Fibroblast of skin of scalp (primary cell): ENCODE measurements around the gene COL18A1.

Experiments
- DNase-seq: peaks from one replicate; pipeline ENCODE4 v3.0.0-alpha.2; 2013

Gene COL18A1

DNA sequence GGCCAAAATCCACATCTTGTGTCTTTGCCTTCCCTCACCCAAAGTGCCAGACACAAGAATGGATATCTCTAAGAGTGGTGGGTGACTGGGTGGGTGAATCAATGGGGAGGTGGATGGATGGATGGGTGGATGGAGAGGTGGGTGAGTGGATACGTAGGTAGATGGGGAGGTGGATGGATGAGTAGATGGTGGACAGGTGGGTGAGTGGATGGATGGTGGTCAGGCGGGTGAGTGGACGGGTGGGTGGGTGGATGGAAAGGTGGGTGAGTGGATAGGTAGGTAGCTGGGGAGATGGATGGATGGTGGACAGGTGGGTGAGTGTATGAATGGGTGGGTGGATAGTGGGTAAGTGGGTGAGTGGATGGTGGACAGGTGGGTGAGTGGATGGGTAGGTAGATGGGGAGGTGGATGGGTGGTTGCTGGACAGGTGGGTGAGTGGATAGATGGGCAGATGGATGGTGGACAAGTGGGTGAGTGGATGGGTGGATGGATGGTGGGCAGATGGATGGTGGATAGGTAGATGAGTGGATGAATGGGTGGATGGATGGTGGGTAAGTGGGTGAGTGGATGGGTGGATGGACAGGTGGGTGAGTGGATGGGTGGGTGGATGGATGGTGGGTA, 103.0 kb downstream of the COL18A1 start:
- no peak for DNase-seq

DNA sequence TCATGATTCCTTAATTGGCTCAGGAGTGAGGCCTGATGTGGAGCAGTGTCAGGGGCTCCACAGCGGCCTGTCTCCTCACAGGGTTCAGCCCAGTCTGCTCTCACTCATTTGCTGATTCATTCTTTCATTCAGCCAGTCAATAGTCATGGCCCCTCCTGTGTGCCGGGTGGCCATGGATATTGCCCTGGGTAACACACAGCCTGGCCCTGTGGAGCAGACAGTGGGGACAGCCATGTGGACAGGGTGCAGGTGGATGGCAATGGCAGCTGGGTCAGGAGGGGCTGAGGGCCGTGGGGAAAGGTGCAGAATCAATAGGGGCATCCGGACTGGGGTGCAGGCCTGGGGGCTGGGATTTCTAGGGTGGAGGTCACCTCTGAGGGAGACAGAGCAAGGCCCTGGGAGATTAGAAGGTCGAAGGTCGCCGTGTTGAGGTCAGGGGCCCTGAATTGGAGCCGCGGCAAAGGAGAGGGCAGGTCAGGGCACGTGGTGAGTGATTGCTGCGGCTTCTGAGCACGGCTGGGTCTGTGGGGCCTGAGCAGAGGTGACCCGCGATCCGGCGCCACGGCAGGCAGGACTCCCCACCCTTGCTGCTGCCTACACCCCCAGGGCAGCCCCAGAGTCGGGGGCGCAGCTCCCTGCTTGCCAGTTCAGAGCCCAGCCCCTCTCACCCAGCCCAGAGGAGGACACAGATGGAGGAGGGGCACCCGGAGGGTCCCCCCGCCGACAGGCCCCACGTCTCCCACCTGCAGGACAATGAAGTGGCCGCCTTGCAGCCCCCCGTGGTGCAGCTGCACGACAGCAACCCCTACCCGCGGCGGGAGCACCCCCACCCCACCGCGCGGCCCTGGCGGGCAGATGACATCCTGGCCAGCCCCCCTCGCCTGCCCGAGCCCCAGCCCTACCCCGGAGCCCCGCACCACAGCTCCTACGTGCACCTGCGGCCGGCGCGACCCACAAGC, 103.9 kb downstream of the COL18A1 start:
- no peak for DNase-seq

DNA sequence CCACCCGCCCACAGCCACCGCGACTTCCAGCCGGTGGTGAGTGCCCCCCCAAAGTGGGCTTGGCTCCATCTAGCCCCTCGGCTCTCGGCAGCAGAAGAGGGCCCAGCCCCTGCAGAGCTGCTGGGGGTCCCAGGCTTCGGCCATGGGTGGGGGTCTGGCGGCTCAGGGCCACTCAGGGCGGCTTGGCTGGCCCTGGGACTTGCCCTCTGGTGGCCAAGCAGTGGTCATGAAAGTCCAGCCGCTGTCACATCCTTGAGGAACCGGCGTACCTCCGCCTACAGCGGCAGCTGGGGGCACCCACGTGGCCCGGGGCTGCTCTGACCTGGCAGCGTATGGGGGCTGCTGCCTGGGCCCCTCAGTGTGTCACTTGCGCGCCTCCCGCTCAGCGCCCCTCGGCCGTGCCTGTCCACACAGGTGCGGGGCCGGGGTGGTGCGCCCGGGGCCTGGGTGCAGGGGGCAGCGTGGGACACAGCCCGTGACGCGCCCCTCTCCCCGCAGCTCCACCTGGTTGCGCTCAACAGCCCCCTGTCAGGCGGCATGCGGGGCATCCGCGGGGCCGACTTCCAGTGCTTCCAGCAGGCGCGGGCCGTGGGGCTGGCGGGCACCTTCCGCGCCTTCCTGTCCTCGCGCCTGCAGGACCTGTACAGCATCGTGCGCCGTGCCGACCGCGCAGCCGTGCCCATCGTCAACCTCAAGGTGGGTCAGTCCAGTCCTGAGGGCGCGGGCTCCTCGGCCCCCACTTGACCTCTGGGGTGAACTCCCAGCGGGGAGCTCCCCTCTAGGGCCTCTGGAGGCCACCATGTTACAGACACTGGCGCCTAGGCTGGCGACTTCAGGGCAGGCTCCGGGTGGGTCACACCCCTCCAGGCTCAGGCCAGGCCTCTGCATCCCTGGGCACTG, 104.9 kb downstream of the COL18A1 start:
- no peak for DNase-seq

- DNase-seq, result no peak
Observed at GRCh38 chr21:45510466-45510955, 105.5 kb downstream of the COL18A1 start.

GRCh38 chr21:45511007-45511406, 106.0 kb downstream of the COL18A1 start:
- DNase-seq, result no peak

DNA sequence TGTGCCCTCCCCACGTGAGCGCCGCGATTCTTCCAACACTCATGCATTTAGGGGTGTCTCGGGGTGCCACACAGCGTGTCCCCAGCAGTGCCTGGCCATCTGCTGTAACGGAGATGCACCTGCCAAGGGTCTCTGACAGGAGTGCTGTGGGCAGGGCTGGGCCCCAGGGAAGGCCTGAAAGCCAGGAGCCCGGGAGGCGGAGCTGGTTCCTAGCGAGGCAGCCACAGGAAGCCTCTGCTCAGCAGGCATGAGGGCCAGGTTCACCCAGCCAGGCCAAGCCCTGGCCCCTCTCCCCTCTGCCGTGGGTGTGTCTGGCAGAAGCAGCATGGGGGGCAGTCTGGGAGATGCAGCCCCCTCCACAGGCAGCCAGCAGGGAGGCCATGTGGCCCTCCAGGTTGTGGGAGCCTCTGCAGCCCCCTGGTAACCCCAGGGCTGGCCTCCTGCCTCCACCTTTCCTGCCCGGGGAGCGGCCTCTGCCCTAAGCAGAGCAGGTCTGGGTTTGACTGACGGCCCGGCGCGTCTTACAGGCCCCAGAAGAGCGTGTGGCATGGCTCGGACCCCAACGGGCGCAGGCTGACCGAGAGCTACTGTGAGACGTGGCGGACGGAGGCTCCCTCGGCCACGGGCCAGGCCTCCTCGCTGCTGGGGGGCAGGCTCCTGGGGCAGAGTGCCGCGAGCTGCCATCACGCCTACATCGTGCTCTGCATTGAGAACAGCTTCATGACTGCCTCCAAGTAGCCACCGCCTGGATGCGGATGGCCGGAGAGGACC, 106.9 kb downstream of the COL18A1 start:
- DNase-seq, result no peak

DNA sequence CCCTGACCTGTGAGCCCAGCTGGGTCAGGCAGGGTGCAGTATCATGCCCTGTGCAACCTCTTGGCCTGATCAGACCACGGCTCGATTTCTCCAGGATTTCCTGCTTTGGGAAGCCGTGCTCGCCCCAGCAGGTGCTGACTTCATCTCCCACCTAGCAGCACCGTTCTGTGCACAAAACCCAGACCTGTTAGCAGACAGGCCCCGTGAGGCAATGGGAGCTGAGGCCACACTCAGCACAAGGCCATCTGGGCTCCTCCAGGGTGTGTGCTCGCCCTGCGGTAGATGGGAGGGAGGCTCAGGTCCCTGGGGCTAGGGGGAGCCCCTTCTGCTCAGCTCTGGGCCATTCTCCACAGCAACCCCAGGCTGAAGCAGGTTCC, 107.6 kb downstream of the COL18A1 start:
- DNase-seq, result no peak

DNA sequence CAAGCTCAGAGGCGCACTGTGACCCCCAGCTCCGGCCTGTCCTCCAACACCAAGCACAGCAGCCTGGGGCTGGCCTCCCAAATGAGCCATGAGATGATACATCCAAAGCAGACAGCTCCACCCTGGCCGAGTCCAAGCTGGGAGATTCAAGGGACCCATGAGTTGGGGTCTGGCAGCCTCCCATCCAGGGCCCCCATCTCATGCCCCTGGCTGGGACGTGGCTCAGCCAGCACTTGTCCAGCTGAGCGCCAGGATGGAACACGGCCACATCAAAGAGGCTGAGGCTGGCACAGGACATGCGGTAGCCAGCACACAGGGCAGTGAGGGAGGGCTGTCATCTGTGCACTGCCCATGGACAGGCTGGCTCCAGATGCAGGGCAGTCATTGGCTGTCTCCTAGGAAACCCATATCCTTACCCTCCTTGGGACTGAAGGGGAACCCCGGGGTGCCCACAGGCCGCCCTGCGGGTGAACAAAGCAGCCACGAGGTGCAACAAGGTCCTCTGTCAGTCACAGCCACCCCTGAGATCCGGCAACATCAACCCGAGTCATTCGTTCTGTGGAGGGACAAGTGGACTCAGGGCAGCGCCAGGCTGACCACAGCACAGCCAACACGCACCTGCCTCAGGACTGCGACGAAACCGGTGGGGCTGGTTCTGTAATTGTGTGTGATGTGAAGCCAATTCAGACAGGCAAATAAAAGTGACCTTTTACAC, 108.2 kb downstream of the COL18A1 start:
- DNase-seq, result no peak

DNA sequence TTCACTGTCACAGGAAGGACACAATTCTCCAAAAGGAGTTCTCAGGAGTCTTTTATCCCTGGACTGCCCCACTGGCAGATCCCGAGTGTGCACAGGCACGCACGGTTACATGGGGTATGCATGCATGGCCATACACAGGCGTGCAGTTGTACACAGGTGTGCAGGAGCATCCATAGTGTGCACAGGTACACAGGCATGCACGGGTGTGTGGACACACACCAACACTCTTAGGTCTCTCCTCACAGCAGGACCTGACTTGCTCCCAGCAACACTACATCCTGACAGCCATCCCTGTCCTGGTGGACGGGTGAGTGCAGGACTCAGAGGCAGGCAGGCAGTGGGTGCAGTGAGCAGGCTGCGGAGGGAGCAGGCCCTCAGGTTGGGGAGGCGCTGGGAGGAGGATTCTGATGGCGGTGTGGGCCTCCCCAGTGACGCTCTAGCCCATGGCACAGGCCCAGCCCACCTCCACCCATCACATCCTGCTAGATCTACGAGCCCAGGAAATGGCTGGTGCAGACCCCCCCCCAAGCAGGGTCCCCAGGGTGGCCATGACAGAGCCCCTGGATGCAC, 108.9 kb downstream of the COL18A1 start:
- DNase-seq, result no peak

- no peak for DNase-seq
Observed at GRCh38 chr21:45514311-45515021, 109.5 kb downstream of the COL18A1 start.

GRCh38 chr21:45515241-45516061, 110.5 kb downstream of the COL18A1 start:
- DNase-seq, result no peak

DNA sequence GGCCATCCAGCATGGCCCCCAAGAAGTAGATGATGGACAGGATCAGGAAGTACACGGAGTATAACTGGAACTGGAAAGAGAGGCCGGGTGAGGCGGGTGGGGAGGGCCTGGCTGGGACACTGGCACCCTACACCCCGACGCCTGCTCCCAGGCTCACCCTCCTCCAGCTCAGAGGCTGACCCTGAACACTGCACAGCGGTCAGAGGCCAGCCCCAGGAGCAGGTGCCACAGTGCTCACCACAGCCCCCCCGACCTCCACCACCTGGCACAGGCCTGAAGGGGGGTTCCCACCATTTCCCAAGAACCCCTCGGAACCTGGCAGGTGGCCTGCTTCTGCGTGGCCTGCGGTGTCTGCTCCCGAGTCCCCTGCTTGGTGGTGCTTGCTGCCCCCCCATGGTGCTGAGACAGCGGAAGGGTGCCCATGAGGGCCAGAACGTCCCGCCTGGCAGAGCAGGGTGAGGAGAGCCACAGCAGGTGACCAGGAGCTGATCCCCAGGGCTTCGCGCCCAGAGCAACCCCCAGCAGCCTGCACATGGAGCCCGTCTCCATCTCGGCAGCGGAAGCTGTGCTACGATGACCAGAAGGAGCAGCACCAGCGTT, 111.2 kb downstream of the COL18A1 start:
- DNase-seq, result no peak

- no peak for DNase-seq
Observed at GRCh38 chr21:45516671-45517151, 111.7 kb downstream of the COL18A1 start.

DNA sequence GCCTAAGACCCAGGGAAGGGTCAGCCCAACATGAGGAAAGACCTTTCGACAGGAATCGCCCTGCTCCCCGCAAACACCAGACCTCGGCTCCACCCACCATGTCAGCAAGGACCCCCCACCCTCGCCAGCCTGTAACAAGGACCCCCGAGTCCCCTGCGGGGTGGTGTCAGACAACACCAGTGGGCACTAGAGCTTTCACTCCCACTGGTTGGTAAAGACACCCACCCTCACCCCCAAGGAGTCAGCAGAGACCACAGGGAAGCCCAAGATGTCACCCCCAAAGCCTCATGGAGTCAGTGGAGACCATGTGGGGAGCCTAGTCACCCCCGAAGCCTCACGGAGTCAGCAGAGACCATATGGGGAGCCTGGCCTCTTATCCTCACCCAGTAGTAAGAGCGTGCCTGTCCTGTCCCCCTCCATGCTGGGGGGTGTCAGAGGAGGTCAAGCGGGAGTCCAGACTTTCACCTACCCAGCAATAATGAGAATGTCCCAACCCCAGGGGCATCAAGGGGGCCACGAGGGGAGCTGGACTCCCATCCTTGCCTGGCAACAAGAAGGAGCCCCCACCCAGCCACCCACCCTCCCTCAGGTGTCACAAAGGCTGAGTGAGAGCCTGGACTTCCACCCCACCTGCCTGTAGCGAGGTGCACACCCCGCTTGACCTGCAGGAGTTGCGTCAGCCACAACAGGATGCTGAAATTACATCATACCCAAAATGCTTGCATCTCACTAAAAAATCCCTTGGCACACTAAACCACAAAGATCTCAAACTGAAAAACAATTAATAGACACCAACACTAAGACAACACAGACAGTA, 112.5 kb downstream of the COL18A1 start:
- no peak for DNase-seq

- no peak for DNase-seq
Observed at GRCh38 chr21:45518742-45519141, 113.8 kb downstream of the COL18A1 start.

DNA sequence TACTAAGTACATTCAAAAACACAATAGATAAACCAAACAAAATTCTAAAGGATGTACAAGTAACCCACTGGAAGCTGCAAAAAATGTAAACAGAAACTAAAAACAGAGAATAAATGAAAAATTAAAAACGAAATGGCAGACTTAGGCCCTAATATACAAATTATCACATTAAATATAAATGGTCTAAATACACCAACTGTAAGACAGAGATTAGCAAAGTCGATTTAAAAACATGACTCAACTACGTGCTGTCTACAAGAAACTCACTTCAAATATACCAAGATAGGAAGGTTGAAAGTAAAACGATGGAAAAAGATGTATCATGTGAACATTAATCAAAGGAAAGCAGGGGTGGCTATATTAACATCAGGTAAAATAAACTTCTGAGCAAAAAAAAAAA, 114.2 kb downstream of the COL18A1 start:
- DNase-seq, result no peak

DNA sequence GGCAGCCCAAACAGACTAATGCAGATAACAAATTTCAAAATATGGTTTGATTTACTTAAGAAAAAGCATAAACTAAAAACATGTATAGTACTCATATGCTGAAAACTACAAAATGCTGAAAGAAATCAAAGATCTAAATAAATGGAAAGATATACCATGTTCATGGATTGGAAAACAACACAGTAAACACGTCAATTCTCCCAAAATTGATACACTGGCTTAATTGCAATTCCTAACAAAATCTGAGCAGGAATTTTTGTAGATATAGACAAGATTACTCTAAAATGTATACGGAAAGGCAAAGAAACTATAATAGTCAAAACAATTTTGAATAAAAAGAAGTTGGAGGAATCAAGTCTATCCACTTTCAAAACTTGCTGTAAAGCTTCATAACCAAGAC, 116.3 kb downstream of the COL18A1 start:
- DNase-seq, result no peak

DNA sequence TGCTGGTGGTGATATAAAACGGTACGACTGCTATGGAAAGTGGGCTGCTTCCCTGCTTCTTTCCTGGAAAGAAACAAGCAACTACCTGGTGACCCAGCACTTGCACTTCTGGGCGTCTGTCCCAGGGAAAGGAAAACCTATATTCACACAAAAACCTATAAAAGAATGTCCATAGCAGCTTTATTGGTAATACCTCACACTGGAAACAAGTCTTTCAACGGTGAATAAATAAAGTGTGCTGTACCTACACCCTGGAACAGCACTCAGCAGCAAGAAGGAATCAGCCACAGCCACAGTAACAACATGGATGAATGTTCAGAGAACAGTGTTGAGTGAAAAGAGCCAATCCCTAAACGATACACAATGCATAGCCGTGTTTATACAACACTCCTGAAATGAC, 117.4 kb downstream of the COL18A1 start:
- no peak for DNase-seq
